Thoracic aorta (tissue), 2 donors: ENCODE results near the gene SNX33. TPM values are rescaled to one million over a fixed set of nuclear protein-coding genes. Genes with fewer than 3 reads are reported as not detected.

Experiments used
- ATAC-seq: fragments of 150-250 bp; one replicate; pipeline ENCODE4 v1.8.0; 2017; ENCODE audit warnings: low read depth; ENCODE audit not compliant: insufficient number of reproducible peaks, low FRiP score
- DNase-seq: peaks from one replicate; pipeline ENCODE4 v3.0.0-alpha.2; 2020; ENCODE audit warnings: low spot score
- H3K27ac ChIP-seq, 2 donors: fragments of 200-600 bp; sonication (generic); 1 replicate in 1 of 2; 2 replicates in 1 of 2; pipeline ENCODE4 v1.5.1; 2016; ENCODE audit warnings: mild to moderate bottlenecking in 2 of 2, moderate library complexity in 2 of 2
- H3K27me3 ChIP-seq: fragments of 200-600 bp; sonication (generic); replicated peaks from 2 replicates; pipeline ENCODE4 v1.6.0; 2016; ENCODE audit warnings: mild to moderate bottlenecking; ENCODE audit not compliant: insufficient read depth
- H3K36me3 ChIP-seq: fragments of 200-600 bp; sonication (generic); one replicate; pipeline ENCODE4 v1.5.1; 2016
- H3K4me1 ChIP-seq, 2 donors: fragments of 200-600 bp; sonication (generic); 1 replicate in 1 of 2; 2 replicates in 1 of 2; pipeline versions ENCODE4 v1.5.1 to v1.6.0; 2016; ENCODE audit warnings: low read depth in 2 of 2, mild to moderate bottlenecking in 1 of 2; ENCODE audit not compliant: control insufficient read depth in 1 of 2
- H3K4me3 ChIP-seq: fragments of 200-600 bp; sonication (generic); 2 replicates; pipeline ENCODE4 v1.5.1; 2016; ENCODE audit warnings: mild to moderate bottlenecking
- H3K9me3 ChIP-seq: fragments of 200-600 bp; sonication (generic); 2 replicates; pipeline ENCODE4 v1.5.1; 2016
- total RNA-seq, 2 donors: library from RNA; depleted of rRNA; stranded (reverse); fragments of >200 nt; gene quantifications; one replicate each; pipeline versions ENCODE4 v1.1.0 to v1.2.3, GENCODE V29; 2016
- TF ChIP-seq, protein P1 (sequence below): fragments of 200-600 bp; sonication (generic); IDR thresholded peaks from one replicate; pipeline ENCODE4 v1.5.1; 2019; ENCODE audit warnings: antibody characterized with exemption

The SNX33 gene
- total RNA-seq, 2 donors from 2014 or later: 45.1 to 57.3 TPM

DNA sequence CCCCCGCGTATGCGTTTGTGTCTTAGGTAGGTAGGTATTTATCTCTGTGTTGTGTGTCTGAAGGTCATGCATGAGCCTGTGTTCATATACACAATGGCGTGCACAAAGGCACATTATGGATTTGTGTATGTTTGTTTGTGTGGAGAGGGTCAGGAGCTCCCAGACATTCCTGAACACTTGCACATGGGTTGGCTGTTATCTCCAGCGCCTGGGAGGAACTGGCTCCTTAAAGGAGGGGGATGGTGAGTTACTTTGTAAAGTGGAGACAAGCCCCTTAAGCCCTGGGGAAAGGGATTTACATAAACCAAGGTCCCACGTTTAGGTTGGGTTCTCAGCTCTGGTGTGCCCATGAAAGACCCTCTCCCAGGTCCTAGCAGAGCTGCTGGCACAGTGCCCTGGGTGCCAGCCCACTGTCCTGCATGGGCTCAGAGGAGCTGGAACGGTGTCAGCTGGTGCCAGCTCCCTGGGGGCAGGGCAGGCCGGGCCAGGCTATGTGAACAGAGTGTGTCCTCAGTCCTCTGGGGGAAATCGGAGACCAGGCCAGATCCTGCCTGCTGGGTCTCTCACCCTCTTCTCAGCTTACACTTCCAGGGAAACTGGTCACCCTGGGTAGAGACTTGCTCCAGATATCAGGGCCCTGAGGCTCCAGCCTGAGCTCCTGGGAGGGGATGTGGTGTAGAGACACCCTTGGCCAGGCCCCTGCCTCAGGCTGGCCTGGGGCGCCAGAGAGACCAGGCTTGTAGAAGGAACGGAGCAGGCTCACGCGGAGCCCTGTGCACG is 25.1 kb downstream of the SNX33 start:
- no peak for DNase-seq
- peak overlapping the region; percentile 29 for H3K4me3 ChIP-seq
- peak; percentile 21 for ATAC-seq
- peak overlapping the region; percentile 91 to 98 for H3K27ac ChIP-seq
- TF ChIP-seq, protein P1, sequence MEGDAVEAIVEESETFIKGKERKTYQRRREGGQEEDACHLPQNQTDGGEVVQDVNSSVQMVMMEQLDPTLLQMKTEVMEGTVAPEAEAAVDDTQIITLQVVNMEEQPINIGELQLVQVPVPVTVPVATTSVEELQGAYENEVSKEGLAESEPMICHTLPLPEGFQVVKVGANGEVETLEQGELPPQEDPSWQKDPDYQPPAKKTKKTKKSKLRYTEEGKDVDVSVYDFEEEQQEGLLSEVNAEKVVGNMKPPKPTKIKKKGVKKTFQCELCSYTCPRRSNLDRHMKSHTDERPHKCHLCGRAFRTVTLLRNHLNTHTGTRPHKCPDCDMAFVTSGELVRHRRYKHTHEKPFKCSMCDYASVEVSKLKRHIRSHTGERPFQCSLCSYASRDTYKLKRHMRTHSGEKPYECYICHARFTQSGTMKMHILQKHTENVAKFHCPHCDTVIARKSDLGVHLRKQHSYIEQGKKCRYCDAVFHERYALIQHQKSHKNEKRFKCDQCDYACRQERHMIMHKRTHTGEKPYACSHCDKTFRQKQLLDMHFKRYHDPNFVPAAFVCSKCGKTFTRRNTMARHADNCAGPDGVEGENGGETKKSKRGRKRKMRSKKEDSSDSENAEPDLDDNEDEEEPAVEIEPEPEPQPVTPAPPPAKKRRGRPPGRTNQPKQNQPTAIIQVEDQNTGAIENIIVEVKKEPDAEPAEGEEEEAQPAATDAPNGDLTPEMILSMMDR: no peak
- no peaks in the 10 kb centered on the region for H3K9me3 ChIP-seq
- peaks cover 11% of the 10 kb centered on the region for H3K36me3 ChIP-seq
- peaks cover 42 to 94% of the 10 kb centered on the region in 2 donors for H3K4me1 ChIP-seq
- no peaks in the 10 kb centered on the region for H3K27me3 ChIP-seq

DNA sequence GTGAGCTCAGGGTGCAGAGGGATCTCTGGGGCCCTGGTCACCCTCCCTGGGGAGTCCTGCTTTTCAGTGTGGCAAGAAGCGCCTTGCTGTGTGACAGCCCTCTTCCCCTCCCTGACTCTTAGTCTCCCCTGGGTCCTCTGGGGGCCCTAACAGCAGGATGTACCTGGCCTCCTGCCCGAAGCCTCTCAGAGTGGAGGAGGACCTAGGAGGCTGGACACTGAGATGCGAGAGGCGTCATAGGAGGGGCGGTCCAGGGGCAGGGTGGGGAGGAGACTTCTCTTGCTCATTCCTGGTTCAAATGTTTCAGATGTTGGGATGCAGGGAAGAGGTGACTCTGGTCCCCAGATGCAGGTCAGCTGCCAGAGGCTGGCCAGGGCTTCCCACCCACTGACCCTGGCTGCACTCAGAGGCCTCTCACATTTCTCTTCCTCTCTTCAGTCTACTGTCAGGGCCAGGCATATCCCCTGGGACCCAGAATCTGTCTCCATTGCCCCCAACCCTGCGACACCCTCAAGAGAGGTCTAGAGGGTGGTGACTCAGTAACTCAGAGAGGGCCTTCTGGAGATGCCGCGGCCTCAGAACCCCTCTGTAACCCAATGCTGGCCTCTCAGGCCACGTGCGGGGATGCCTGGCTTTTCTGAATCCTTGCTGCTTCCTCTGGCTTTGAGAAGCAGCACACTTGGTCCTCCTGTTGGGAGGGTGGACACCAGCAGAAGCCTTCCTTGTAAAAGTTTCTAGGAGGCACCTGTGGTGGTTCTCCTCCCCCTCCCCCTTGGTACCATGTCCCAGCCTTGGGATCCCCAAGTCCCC is 25.9 kb downstream of the SNX33 start:
- no peaks in the 10 kb centered on the region for H3K9me3 ChIP-seq
- DNase-seq (peak; percentile 82), ATAC-seq (peak; percentile 30)
- peaks cover 41 to 86% of the 10 kb centered on the region in 2 donors for H3K4me1 ChIP-seq
- H3K4me3 ChIP-seq: peak overlapping the region; percentile 29
- TF ChIP-seq, protein P1: no peak
- peak overlapping the region; percentile 91 to 98 for H3K27ac ChIP-seq
- H3K27me3 ChIP-seq: no peaks in the 10 kb centered on the region
- H3K36me3 ChIP-seq: peaks cover 13% of the 10 kb centered on the region

DNA sequence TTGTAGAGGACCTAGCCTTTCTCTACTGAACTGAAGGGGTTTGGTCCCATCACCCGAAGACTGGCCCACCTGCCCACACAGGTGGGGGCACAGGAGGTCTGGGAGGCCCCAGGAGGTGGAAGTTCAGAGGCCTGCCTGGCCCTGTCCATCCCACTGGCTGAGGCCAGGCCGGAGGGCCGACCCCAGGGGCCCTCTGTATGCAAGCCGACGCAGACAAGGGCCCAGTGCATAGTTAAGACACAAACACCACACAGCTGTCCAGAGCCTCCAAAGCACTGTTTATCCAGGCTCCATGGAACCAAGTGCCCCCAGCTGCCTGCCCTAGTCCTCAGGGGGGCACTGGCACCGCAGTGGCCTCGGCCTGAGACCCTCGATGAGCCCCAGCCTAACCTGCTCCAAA is 26.7 kb downstream of the SNX33 start:
- TF ChIP-seq, protein P1: no peak
- H3K27ac ChIP-seq: peak overlapping the region; percentile 91 to 98
- H3K4me3 ChIP-seq: no peak overlapping the region
- peaks cover 17% of the 10 kb centered on the region for H3K36me3 ChIP-seq
- no peaks in the 10 kb centered on the region for H3K9me3 ChIP-seq
- ATAC-seq (no peak), DNase-seq (no peak)
- peaks cover 41 to 79% of the 10 kb centered on the region in 2 donors for H3K4me1 ChIP-seq
- H3K27me3 ChIP-seq: no peaks in the 10 kb centered on the region

DNA sequence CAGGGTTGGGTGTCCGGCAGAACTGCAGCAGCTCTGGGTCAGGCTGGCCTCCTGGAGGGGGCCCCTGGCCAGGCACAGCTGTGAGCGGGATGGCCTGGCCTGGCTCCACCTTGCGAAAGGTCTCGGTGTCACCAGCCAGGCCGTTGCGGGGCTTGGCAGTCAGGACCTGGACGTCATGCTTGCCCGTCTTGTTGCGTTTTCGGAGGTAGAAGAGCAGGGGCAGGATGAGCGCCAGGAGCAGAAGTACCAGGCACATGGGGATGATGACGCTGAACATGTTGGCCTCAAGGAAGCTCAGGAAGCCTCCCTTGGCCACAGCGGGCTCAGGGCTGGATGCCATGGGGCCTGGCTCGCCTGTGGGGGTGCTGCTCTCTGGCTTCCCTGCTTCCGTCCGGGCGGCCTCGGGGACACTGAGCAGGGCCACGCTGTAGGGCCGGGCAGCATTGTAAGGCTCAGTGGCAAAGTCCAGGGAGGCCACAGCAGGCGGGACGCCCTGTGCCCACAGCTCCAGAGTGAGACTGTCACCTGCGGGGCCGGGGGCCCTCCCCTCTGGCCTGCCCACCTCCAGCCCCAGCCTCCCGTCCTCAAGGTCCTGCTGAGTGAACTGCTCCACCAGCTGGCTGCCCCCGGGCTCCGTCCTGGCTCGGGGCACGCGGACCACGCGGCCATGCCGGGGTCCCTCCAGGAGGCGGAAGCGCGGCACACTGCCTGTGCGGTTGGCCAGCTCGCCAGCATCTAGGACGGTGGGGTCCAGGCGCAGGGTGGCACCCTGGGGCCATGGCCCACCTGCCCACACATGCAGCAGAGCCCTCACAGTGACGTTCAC is 28.1 kb downstream of the SNX33 start:
- ATAC-seq: no peak
- H3K4me1 ChIP-seq: peaks cover 41 to 67% of the 10 kb centered on the region in 2 donors
- H3K36me3 ChIP-seq: peaks cover 31% of the 10 kb centered on the region

More for the DNA sequence above, 28.1 kb downstream of the SNX33 start:
- TF ChIP-seq, protein P1: no peak
- H3K4me3 ChIP-seq: no peak overlapping the region
- DNase-seq: no peak
- H3K27ac ChIP-seq: peak overlapping the region; percentile 91 to 98
- no peaks in the 10 kb centered on the region for H3K9me3 ChIP-seq
- H3K27me3 ChIP-seq: no peaks in the 10 kb centered on the region
